Activated naive CD4-positive, alpha-beta T cell treated with anti-CD3 and anti-CD28 coated beads, Interleukin-2, amount 50 U/mL, for 72 hours (primary cell): Measurements from ENCODE around the gene HABP4. TPM values are rescaled to one million over a fixed set of nuclear protein-coding genes. Genes with fewer than 3 reads are reported as not detected.

Experiments
- ATAC-seq, 2 donors: fragments of 150-1000 bp; cut with Tn5 transposase; 2 replicates each; pipeline ENCODE4 v1.10.0; 2021; ENCODE audit warnings: mild to moderate bottlenecking in 2 of 2, moderate library complexity in 2 of 2
- DNase-seq, 2 donors: peaks; one replicate each; pipeline ENCODE4 v3.0.0; 2021 to 2022; ENCODE audit warnings: low spot score in 2 of 2
- H3K27ac Mint-ChIP-seq, 2 donors: one replicate each; pipeline ENCODE4 v1.8.0; 2022; ENCODE audit warnings: mild to moderate bottlenecking in 2 of 2, mixed read lengths in 2 of 2
- H3K36me3 Mint-ChIP-seq, 2 donors: one replicate each; pipeline ENCODE4 v1.8.0; 2022; ENCODE audit warnings: mixed read lengths in 2 of 2
- H3K9me3 Mint-ChIP-seq, 2 donors: one replicate each; pipeline ENCODE4 v1.8.0; 2022; ENCODE audit warnings: mixed read lengths in 2 of 2
- total RNA-seq, 2 donors: library from RNA; stranded (reverse); gene quantifications; one replicate each; pipeline ENCODE4 v1.2.3, GENCODE V29; 2022

Gene HABP4
- total RNA-seq, 2 donors from 2014 or later, result 6.4 to 15.7 TPM

- H3K36me3 Mint-ChIP-seq, result peaks cover 4 to 5% of the 10 kb centered on the region in 2 donors
- DNase-seq (no peak), ATAC-seq (no peak)
- no peaks in the 10 kb centered on the region for H3K9me3 Mint-ChIP-seq
- no peak overlapping the region for H3K27ac Mint-ChIP-seq
These were observed 7.3 kb downstream of the HABP4 start for GRCh38 chr9:96457266-96457665.

- Mint-ChIP-seq H3K27ac (no peak overlapping the region), H3K36me3 (peaks cover 4 to 5% of the 10 kb centered on the region in 2 donors), H3K9me3 (no peaks in the 10 kb centered on the region)
- ATAC-seq (no peak), DNase-seq (no peak)
These were observed 8.3 kb downstream of the HABP4 start for GRCh38 chr9:96458226-96458625.

DNA sequence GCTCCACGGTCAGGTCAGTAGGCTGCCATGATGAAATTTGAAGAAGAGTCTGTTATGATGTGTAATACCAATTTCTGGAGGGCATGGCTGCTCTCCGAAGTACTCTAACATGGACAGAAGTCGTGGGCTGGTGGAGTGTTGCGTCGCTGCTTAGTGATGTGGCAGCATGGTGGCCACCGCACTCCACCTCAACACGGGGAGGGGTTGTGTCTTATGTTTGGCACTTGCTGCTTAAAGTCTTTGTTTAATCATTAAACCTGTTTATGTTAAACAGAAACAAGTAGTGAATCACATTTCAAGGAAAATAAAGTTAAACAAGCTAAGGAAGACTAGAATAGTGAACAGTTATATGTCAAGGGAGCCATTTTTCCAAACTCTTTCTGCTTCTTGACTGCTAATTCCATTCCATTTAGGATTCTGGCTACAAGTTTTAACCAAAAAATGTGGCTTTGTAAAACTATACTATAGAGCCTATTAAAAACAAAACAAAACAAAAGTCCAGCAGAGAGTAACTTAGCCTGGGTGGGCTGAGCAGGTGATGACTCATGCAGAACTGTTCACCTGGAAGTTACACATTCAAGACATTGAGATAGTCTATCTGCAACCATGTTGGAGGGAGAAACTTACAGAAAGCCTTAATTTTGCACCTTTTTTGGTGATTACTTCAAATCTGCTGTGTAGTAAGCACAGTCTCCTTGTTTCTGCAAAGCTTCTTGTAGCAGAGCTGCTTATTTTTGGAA lies 9.5 kb downstream of the HABP4 start:
- Mint-ChIP-seq H3K27ac (no peak overlapping the region), H3K36me3 (peaks cover 4 to 5% of the 10 kb centered on the region in 2 donors), H3K9me3 (no peaks in the 10 kb centered on the region)
- DNase-seq, result no peak
- ATAC-seq, result no peak

GRCh38 chr9:96460470-96460869 lies 10.5 kb downstream of the HABP4 start:
- H3K27ac Mint-ChIP-seq, result no peak overlapping the region
- ATAC-seq, result no peak
- DNase-seq, result no peak
- no peaks in the 10 kb centered on the region for H3K9me3 Mint-ChIP-seq
- H3K36me3 Mint-ChIP-seq, result peaks cover 4 to 5% of the 10 kb centered on the region in 2 donors

- Mint-ChIP-seq H3K36me3 (peaks cover 4 to 5% of the 10 kb centered on the region in 2 donors), H3K27ac (no peak overlapping the region), H3K9me3 (no peaks in the 10 kb centered on the region)
- DNase-seq (no peak), ATAC-seq (no peak)
These were observed 10.9 kb downstream of the HABP4 start for GRCh38 chr9:96460882-96461281.

GRCh38 chr9:96461336-96461735 lies 11.4 kb downstream of the HABP4 start:
- no peak overlapping the region for H3K27ac Mint-ChIP-seq
- ATAC-seq, result no peak
- no peaks in the 10 kb centered on the region for H3K9me3 Mint-ChIP-seq
- DNase-seq, result no peak
- peaks cover 4 to 5% of the 10 kb centered on the region in 2 donors for H3K36me3 Mint-ChIP-seq

GRCh38 chr9:96462541-96462940 lies 12.6 kb downstream of the HABP4 start:
- Mint-ChIP-seq H3K9me3 (no peaks in the 10 kb centered on the region), H3K27ac (no peak overlapping the region), H3K36me3 (peaks cover 4 to 5% of the 10 kb centered on the region in 2 donors)
- no peak for DNase-seq
- ATAC-seq, result no peak

DNA sequence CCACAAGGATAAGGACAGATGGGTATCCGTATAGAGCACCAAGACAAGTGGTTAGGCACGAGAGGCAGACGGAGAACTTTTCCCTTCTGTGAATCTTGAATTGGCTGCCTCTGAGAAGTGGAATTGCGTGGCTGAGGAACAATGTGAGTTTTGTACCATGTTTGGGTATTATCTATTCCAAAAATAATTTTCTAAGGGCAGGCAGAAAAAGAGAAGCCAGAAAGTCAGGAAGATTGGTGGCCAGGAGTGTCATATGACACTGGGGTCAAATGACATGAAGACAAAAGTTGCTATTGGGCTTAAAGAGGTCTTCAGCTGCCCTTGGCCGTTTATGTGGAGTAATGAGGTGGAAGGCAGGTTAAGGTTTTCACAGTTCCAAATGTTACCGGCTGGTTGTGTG lies 14.5 kb downstream of the HABP4 start:
- no peak for ATAC-seq
- DNase-seq, result no peak
- Mint-ChIP-seq H3K27ac (no peak overlapping the region), H3K36me3 (no peaks in the 10 kb centered on the region), H3K9me3 (no peaks in the 10 kb centered on the region)

GRCh38 chr9:96467784-96468183 lies 17.8 kb downstream of the HABP4 start:
- no peak for ATAC-seq
- Mint-ChIP-seq H3K36me3 (no peaks in the 10 kb centered on the region), H3K9me3 (no peaks in the 10 kb centered on the region), H3K27ac (peak overlapping the region in 1 of 2 donors; percentile 54)
- DNase-seq, result no peak

DNA sequence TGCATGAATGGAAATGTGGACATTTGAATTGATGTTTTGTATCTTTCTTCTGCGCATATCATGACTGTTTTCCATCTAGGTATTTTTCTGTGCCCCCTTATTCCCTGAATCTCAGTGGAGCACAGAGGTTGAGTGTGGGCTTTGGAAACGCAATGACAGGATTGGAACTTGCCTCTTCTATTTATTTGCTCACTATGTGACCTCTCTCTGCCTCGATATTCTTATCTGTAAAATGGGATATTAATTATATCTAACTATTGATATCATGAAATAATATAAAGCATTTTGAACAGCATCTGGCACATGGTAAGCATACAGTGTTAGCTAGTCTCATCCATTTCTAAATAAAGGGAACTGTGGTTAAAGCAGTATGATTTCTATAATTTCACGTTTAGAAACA lies 26.0 kb downstream of the HABP4 start:
- Mint-ChIP-seq H3K36me3 (no peaks in the 10 kb centered on the region), H3K27ac (no peak overlapping the region), H3K9me3 (no peaks in the 10 kb centered on the region)
- ATAC-seq, result no peak
- no peak for DNase-seq

- H3K36me3 Mint-ChIP-seq, result no peaks in the 10 kb centered on the region
- no peak overlapping the region for H3K27ac Mint-ChIP-seq
- ATAC-seq (peak in 1 of 2 donors; percentile 5), DNase-seq (no peak)
- no peaks in the 10 kb centered on the region for H3K9me3 Mint-ChIP-seq
These were observed 26.6 kb downstream of the HABP4 start for GRCh38 chr9:96476591-96476990.

DNA sequence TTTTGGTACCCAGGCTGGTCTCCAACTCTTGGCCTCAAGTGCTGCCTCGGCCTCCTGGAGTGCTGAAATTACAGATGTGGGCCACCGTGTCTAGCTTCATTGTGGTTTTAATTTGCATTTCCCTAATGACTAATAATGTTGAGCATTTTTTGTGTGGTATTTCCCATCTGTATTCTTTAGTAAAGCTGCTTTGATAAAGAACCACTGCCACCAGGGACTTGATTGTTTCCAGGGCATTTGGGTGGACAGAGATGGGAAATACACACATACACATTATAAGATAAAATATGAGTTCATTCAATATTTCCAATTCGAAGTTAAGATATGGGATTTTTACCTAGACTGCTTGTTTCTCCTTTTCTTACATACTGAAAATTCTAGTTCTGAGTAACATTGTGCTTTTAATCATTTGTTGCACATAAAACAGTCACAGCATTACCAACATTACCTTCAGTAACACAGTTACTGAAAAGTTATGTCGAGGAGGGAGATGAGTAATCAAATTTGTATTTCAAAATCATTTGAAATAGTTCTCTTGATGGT lies 28.9 kb downstream of the HABP4 start:
- peak in 1 of 2 donors; percentile 38 for DNase-seq
- ATAC-seq, result peak; percentile 84 to 91
- H3K36me3 Mint-ChIP-seq, result peaks cover 6 to 8% of the 10 kb centered on the region in 2 donors
- H3K27ac Mint-ChIP-seq, result peak overlapping the region; percentile 81 to 94
- H3K9me3 Mint-ChIP-seq, result no peaks in the 10 kb centered on the region

- Mint-ChIP-seq H3K27ac (no peak overlapping the region), H3K9me3 (no peaks in the 10 kb centered on the region), H3K36me3 (peaks cover 8 to 13% of the 10 kb centered on the region in 2 donors)
- DNase-seq, result no peak
- ATAC-seq, result peak in 1 of 2 donors; percentile 25
These were observed 30.8 kb downstream of the HABP4 start for GRCh38 chr9:96480736-96481135.

DNA sequence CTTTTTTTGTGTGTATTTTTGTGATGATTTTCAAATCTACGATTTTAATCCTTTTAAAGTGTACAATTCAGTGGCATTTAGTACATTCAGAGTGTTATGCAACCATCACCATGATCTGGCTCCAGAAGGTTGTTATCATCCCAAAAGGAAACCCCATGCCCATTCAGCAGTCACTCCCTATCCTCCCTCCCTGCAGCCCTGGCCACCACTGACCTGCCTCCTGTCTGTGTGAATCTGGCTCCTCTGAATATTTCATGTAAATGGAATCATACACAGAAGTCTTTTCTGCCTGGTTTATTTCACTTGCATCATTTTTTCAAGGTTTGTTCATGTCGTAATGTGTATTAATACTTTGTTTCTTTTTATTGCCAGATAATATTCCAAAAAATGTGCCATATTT lies 32.5 kb downstream of the HABP4 start:
- DNase-seq, result no peak
- no peak for ATAC-seq
- Mint-ChIP-seq H3K9me3 (no peaks in the 10 kb centered on the region), H3K36me3 (peaks cover 8 to 16% of the 10 kb centered on the region in 2 donors), H3K27ac (no peak overlapping the region)

GRCh38 chr9:96483197-96483596 lies 33.2 kb downstream of the HABP4 start:
- Mint-ChIP-seq H3K36me3 (peaks cover 8 to 16% of the 10 kb centered on the region in 2 donors), H3K9me3 (no peaks in the 10 kb centered on the region), H3K27ac (no peak overlapping the region)
- ATAC-seq (no peak), DNase-seq (no peak)

DNA sequence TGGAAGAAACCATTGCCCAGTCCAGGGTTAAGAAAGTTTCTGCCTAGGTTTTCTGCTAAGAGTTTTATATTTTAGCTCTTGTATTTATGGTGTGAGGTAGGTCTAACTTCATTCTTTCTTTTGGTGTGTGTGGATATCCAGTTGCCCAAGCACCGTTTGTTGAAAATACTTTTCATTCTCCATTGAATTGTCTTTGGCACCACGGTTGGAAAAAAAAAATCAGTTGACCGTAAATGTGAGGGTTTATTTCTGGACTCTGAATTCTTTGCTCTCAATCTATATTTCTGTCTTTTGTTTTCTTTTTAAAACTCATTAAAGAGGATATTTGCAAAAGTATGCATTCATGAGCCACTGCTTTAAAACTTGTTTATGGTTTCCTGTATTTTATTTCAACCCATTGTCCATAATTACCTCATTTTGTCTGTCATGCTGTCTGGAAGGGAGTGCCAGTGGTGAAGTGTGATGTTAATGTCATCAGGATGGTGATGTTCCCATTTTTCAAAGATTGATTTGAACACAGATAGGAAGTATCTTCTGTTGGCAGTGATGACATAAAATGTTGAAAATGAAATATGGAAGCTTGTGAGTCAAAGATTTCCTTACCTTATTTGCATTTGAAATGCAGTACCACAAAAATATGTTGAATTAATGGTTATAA lies 33.9 kb downstream of the HABP4 start:
- DNase-seq (no peak), ATAC-seq (no peak)
- Mint-ChIP-seq H3K36me3 (peaks cover 8 to 16% of the 10 kb centered on the region in 2 donors), H3K27ac (peak overlapping the region; percentile 32 to 64), H3K9me3 (no peaks in the 10 kb centered on the region)

- H3K9me3 Mint-ChIP-seq, result no peaks in the 10 kb centered on the region
- ATAC-seq, result peak; percentile 82 to 84
- peak overlapping the region; percentile 3 to 64 for H3K27ac Mint-ChIP-seq
- peaks cover 8 to 16% of the 10 kb centered on the region in 2 donors for H3K36me3 Mint-ChIP-seq
- DNase-seq, result no peak
These were observed 34.6 kb downstream of the HABP4 start for GRCh38 chr9:96484521-96484931.
